GM19452 (cell line): ENCODE results near the gene ZSWIM9.

Experiments
- ATAC-seq: cut with Tn5 transposase; IDR thresholded peaks from one replicate; pipeline ENCODE4 v1.9.1; 2021; ENCODE audit not compliant: unreplicated experiment

The ZSWIM9 gene

DNA sequence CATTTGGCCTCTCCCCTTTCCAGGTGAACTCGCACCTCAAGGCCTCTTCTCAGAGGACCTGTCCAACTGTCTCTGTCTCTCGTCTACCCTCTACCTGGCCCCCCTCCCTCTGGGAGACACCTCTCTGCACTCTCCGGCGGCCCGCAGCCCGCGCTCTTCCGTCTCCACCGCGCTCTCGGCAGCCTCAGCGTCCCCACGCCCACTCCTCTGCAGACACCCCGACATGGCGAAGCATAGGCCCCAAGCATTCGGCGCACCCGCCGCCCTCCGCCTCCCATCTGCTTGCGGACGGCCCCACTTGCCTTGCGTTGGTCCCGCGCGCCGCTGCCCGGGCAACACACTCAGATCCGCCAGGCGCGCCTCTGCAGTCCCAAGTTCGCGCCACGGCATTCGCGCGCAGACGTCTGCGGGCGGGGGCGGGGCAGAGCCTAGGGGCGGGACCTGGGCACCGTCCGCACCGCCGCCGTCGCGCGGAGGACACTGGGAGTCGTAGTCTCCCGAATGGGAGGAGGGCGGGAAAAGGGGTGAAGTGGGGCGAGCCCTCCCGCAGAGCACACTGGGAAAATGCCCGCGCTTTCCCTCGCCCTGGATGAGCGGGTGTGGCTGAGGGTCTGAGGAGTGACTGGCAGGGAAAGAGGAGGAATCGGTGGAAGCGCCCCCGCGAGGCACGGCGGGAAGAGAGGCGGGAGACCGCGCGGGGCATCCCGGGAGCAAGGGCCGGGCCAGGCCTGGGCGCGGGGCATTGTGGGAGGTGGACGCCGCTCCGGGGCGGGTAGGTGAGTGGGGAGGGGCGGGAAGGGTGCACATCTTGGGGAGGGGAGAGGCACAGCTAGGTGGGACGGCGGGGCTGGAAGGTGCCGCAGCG lies at the start of gene ZSWIM9, which contains the start of gene LIG1:
Gene ZSWIM9, plus strand, starts transcription at position 742 of the 865 bp plus-strand sequence. CDS start 1,123 bp downstream, outside the sequence.
Gene LIG1, minus strand, starts transcription at position 406 of the 865 bp plus-strand sequence. CDS start 4,778 bp downstream, outside the sequence.
- ATAC-seq, result peak; percentile 87

DNA sequence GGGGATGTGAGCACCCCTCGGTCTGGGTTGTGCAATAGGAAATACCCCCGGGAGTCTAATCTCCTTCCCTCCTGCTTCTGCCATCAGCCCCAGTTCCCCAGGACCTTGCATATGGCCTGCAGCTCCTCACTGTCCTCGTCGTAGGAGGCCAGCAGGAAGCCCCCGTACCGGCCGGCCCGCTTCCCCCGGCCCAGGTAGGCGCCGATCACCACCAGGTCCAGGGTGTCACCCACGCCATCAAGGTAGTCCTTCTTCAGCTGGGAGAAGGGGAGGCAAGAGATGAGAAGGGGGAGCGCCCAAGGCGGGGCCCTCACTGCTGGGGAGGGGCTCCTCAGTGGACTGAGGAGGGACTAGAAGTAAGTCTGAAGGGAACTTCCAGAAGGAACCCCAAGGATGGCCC lies 49.4 kb upstream of the ZSWIM9 start:
- ATAC-seq, result no peak

DNA sequence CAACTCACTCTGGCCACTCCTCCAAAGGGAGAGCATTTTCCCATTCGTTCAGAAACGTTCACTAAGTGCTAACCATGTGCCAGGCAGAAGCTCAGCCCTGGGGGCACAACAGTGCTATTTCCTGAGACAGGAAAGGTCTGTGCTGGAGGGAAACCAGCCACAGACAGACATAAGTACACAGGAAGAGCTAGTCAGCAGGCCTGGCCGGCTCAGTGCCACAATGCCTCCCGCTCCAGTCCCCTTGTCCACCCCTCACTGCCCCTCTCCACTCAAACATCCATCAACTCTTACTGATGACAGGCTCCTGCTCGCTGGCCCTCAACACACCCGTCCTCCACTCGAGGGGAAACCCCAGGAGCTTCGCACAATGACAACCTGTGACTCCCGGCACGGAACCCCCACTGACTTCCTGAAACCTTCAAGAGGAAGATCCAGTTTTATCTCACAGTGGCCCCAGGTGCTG lies 48.5 kb upstream of the ZSWIM9 start:
- ATAC-seq, result no peak

DNA sequence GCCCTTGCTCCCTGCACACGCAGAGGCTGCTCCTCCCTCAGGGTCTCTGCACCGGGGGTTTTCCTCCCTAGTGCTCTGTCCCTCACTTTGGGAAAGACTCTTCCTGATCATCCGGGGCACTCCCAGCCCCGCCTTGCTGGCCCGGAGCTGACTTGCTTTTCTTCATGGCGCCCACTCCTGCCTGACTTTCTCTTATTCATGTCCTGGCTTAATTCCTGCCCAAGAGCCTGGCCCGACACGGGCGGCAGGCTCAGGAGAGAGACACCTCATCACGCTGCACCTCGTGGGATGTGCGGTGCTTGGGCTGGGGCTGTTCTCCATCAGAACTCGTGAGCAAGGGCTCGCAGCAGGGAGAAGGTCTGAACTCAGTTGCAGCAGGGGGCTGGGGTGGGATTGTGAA lies 48.1 kb upstream of the ZSWIM9 start:
- no peak for ATAC-seq

DNA sequence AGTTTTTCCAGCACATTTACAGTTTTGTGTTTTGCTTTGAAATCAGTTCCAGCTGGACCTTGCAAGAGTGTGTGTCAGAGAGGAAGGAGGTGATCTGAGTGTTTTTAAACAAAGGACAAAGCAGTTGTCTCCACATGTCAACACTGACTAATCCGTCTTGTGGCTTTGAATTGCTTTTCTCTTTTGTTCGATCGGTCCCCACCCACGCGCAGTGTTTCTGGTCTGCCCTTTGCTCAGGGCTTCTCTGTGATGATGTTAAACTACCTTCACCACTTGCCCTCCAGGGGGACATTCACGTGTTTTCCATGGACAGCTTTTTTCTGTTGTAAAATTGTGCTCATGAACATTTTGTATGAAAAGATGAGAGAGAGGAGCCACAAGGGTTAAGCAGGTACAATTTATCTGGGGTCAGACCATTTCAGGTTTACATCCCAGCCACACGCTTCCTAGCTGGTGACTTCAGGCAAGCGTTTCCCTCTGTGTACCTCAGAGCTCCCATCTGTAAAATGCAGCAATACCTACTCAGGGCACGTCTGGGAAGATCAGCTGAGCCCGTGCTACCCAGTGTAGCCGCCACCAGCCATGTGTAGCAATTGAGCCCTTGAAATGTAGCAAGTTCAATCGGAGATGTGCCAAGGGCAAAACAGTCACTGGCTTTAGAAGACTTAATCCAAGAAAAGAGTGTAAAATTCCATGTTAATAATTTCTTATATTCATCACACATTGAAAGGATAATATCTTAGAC lies 46.4 kb upstream of the ZSWIM9 start:
- ATAC-seq, result no peak

DNA sequence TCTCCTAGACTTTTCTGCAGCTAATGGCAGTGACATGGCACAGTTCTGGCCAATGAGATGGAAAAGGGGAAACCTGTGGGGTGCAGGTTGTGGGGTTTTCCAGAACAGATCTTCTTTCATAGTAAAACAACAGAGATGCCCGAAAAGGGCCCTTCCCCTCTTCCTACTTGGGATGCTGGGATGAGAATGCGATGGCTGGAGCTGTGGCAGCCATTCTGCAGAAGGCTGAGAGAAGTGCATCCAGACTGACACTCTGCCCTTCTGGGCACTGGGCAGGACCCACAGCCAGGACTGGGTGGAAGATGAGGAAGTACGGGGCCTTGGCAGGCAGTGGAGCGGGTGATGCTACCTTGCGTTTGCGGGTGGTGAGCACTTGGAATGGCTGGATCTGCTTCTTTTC lies 42.9 kb upstream of the ZSWIM9 start:
- no peak for ATAC-seq

DNA sequence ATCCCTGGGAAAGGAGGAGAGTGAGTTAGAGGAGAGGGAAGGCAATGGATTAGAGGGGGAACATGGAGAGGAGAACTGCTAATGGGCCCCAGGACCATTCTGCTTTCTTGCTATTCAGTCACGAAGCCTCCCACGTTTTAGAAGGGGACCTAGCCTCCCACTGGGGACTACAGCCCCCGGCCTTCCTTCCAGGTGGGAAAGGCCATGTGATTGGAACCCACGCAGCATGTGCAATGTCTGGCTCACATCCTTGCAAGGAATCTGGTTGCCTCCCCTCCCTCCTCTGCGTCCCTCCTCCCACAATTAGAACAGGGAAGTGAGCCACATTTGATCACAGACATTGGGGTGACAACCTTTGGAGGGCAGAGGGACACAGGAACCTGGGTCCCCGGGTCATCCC lies 37.4 kb upstream of the ZSWIM9 start:
- ATAC-seq, result no peak

DNA sequence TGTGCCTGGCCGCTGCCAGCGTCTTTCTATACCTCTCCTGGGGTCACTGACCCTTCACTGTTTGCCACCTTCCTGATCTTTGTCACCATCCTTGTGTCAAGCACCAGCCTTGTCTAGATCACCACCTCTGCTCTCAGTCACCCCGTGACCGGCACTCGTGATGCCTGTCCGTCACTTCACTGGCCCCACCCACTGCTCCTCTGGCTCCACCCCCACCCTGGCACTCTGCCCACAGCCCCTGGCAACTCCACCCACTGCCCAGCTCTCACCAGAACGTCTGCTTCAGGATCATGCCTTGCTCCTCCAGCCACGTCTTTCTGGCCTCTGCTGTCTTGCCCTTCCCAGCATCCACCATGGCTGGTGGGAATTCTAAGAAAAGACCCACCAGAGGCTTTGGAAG lies 35.1 kb upstream of the ZSWIM9 start:
- no peak for ATAC-seq

DNA sequence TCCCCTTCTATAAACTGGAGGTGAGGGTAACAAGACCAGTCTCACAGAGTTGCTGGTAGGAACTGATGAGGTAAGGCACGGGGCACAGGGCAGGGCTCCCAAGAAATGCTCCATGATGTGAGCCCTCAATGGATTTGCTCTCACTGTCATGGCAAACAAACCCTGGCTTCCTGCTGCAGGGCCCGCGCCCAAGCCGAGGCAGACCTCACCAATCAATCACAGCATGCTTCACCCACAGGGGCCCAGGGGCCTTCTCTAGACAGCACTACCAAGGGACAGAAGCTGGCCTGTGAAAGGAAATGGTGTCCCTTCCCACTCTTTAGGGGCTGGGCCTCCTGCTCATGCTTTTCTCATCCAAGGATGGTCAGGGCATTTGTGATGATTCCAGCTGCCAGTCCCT lies 33.9 kb upstream of the ZSWIM9 start:
- no peak for ATAC-seq

DNA sequence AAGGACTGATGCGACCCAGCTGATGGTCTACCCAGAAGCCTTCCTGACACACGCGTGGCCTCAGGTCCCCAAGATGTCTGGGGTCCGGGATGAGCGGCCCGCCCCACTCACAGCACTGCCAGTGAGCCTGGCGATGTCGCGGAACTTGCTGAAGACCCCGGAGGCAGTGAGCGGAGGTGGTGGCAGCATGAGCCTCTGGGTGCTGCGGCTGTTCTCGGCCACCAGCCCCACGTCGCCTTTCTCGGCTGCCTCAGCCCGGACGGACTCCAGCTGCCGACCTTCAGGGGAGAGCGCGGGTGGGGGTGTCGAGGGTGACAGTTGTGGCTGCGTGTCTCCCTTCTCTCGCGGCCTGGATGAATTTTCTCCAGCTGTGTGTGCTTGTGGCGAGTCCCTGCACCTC lies 33.1 kb upstream of the ZSWIM9 start:
- ATAC-seq, result no peak

DNA sequence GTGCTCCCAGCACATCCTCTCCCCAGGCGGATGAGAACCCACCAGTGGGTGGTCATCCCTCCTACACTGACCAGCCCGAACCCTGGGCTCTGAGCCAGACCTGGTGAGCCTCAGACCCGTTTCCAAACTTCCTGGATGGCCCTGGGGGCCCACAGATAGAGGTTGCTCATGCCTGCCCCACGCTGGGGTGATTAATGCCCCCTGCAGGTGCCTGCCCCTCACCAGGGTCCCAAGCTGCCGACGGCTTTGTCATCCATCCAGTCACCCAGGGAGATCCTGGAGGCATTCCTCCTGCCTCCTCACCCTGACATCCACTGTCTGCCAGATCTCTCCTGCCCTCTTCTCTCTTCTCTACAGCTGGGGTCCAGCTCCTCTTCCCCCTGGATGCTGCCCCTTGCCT lies 31.4 kb upstream of the ZSWIM9 start:
- no peak for ATAC-seq

DNA sequence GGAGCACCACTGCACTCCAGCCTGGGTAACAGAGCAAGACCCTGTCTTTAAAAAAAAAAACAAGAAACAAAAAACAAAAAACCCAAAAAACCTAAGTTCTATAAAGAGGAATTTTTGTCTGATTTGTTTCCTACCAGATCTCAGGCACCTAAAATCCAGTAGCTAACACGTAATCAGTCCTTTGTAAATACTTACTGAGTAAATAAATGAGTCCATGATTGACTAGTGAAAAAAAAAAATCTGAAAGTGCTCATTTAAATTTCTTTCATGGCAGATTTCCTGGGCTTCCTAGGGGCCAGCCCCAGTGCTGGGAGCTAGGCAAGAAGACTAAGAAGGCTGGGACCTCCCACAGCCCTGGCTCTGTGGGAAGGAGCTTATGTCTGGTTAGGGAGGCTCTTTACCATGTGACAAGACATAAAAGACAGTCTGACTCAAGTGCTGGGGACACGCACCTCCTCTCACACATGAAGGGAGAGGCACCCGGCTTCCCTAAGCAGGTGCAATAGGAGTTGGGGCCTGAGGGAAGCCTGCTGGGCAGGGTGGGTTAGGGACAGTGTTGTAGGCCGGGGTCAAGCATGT lies 22.8 kb upstream of the ZSWIM9 start:
- ATAC-seq, result no peak

DNA sequence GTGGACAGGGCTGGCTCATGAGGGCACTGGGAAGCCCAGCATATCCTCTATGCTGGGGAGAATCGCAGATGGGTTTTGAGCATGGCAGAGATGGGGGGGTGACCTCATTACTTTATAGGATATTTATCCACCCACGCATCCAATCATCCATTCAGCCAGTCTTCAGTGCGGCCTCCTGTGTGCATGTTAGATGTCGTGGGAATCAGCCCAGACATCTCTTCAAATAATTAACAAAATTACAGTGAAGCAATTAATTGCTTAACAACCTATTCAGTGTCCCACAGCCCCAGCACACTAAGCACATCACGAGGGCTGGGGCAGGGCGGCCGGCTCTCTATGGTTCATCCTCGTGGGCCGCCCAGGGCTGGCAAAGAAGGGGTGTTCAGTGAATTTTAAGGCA lies 21.9 kb upstream of the ZSWIM9 start:
- ATAC-seq, result no peak

DNA sequence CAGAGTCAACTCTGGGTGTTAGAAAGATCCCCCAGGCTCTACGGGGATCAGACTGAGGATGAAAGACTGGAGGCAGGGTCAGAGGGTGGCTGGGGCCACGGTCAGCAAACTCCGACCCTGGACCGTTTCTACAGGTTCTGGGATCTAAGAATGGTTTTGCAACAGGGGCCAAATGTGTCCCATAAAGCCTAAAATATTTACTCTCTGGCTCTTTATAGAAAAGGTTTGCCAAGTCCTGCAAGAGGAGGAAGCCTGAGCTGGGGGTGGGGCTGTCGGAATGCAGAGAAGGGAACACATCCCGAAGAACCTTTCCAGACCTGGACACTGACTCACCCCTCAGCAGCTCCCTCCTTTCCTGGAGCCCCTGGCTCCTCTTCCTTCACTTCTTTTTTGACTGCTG lies 21.1 kb upstream of the ZSWIM9 start:
- ATAC-seq, result no peak

DNA sequence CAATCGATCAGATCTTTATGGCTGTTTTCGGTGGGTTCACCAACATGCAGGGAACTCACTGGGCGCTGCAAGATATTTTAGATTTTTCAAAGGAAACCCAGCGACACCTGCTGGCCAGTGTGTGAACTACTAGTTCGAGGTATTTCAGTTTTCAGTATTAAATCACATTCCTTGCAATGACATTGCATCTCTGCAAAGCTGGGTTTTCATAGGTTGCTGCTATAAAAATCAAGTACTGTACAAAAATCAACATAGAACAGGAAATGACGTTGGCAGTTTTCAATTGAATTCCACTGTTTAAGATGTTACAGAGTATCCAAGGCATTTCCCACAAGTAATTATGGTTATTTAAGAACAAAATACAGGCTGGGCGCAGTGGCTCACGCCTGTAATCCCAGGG lies 17.9 kb upstream of the ZSWIM9 start:
- no peak for ATAC-seq

DNA sequence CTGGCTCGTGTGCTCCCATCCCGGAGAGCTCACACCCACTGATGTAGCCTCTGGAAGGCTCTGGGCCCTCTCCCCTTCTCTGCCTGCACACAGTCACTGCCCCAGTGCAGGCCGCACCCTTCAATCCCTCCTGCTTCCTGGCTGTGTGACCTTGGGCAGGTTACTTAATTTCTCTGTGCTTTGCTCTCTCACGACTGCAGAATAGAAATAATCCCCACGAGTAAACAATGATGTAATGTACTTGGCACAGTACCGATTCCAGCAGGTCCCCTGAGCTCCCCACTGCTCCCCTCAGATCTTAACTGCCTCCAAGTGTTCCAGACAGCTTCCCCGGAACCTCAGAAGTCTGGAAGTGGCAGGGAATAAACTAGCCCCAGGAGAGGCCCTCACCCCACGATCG lies 16.5 kb upstream of the ZSWIM9 start:
- no peak for ATAC-seq

DNA sequence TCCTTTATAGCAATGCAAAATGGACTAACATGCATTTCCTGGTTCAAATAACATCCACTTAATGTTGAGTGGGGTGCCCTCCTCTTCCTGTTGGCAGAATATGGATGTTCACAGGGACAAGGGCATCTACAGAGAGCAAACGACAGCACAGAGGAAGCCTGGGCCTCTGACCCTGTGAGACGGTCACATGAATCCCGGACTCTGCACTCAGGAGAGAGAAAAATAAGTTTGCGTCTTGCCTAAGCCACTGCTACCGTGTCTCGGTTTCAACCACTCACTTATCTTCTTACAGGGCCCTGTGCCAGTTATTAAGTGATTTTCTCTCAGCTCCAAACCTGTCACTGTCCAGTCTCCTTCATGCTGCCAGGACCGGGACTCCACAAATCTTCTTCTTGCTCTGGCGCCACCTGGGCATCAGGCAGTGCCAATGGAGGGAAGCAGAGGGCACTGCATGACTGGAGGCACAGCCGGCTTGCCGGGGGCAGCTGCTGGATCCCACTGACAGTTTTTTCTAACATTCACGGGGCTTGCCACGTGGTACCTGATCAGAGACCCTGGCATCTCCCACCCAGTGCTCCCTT lies 12.2 kb upstream of the ZSWIM9 start:
- no peak for ATAC-seq

DNA sequence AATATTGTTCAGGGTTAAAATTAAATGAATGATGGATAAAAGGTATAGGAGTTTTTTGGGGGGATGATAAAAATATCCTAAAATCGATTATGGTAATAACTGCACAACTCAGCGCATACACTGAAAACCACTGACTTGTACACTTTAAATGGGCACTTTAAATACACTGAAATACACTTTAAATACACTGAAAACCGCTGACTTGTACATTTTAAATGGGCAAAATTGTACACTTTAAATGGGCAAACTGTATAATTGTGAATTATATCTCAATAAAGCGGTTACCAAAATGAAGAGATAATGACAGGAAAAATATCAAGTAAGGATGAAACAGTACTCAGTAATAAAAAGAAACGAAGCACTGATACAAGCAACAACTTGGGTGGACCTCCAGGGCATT lies 1.8 kb upstream of the ZSWIM9 start:
- ATAC-seq, result no peak

DNA sequence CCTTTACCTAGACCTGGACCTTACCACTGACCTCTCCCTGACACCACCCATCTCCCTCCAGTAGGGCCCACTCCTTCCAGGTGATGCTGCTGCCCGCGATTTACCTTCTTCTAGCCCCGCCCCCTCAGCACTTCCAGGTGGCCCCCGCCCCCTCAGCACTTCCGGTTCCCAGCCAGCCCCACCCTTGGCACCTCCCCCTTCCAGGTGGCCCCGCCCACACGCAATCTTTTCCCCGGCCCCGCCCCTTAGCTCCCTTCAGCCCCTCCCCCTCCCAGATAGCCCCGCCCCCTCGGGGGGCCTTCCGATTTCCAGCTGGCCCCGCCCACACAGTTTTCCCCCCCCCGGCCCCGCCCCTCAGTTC lies 922 bp upstream of the ZSWIM9 start:
- peak; percentile 2 for ATAC-seq

DNA sequence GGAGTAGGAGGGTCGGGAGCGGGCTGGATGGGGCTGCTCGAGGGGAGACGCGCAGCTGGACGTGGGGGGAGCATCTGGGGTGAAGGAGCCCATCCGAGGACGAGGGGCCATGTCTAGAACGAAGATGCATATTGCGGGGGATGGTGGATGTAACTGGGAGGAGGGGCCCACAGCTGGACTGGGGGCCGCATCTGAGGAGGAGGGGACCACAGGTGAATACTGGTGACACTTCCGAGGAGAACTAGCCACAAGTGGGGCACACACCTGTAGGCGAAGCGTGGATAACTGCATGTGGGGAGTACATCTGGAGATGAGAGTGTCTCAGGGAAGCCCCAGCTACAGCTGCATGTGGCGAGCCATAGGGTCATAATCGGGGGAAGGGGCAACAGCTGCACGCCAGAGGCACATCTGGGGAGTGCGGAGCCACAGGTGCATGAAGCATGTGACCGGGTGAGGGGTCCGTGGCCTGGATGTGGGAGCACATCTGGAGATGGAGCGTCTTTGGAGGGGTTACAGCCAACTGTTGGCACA lies 402 bp downstream of the ZSWIM9 start:
- ATAC-seq, result no peak

DNA sequence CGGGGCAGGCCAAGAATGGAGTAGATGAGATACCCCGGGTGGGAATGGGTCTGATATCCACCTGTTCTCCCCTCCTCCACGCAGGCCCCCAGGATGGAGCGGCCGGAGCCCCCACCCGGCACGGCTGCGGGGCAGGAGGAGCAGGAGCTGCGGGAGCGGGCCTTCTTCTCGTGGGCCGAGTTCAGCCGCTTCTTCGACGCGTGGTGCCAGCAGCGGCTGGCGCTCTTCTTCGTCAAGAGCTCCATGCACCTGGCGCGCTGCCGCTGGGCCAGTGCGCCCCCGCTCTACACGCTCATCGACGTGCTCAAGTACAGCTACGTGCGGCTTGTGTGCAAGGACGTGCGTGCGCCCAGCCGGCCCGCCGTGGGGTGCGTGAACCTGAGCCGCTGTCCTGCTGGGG lies 1.2 kb downstream of the ZSWIM9 start:
- no peak for ATAC-seq
